Amygdala (tissue), 56 donors: Measurements from ENCODE around the gene PRSS33.

Experiments
- DNase-seq, 56 donors: peaks; one replicate each; lab custom pipeline; 2025; lab: John Stamatoyannopoulos, UW

PRSS33 gene

GRCh38 chr16:2821487-2822157 is 34.3 kb upstream of the PRSS33 start:
- DNase-seq = no peak

DNA sequence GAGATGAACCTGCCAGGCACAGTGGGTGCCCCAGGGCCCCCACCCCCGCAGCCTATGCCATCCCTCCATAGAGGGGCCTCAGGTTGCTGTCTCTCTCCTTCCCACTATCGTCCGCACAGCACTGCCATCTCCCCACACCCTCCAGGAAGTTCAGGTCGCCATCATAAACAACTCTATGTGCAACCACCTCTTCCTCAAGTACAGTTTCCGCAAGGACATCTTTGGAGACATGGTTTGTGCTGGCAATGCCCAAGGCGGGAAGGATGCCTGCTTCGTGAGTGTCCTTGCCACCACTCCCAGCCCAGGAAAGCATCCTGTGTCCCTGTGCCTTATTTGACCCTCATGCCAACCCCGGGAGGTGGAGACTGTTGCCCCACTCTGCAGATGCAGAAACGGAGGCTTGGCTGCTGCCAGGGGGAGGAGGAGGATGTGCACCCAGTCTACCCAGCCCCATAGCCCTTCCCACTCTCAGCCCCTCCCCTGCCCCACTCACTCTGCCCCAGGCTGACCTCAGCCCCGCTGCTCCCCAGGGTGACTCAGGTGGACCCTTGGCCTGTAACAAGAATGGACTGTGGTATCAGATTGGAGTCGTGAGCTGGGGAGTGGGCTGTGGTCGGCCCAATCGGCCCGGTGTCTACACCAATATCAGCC is 33.6 kb upstream of the PRSS33 start:
- DNase-seq = no peak

DNA sequence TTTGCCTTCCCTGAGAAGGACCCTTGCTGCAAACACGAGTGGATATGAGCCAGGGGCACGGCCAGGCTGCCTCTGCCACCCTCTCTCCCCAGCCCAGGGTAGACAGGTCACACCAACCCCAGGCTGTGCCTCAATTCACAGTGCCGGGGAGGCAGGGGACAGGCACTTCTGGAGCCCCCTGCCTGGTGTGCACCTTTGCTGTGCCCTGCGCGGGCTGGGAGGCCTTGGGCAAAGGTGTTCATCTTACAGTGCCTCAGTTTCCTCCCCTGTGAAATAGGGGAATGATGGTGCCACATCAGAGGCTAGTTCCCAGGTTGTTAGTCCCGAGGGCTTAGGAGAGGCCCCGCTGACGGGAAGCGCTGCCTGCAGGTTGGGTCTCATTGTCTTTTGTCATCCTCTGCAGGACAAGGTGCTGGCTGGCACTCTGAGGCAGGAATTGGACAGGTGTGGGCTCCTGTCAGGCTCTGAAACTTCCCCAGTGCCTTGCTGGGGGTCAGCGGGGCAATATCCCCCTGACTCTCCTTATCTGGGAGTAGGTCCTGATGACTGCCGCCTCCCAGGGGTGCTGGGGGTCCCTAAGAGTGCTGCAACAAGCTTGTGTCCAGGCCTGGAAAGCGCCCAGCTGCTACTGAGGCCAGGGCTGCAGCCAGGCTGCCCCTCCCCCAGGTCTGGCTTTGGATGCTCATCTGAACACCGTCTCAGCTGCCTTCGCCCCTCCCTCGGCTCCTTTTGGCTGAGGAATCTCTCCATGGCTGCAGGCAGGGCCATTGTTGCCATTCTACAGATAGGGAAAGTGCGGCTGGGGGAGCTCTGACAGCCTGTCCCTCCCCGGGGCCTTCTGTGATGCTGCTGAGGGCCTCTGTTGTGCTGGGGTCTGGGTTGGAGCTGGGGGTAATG is 32.8 kb upstream of the PRSS33 start:
- DNase-seq = no peak

GRCh38 chr16:2819179-2819938 is 32.0 kb upstream of the PRSS33 start:
- no peak for DNase-seq

DNA sequence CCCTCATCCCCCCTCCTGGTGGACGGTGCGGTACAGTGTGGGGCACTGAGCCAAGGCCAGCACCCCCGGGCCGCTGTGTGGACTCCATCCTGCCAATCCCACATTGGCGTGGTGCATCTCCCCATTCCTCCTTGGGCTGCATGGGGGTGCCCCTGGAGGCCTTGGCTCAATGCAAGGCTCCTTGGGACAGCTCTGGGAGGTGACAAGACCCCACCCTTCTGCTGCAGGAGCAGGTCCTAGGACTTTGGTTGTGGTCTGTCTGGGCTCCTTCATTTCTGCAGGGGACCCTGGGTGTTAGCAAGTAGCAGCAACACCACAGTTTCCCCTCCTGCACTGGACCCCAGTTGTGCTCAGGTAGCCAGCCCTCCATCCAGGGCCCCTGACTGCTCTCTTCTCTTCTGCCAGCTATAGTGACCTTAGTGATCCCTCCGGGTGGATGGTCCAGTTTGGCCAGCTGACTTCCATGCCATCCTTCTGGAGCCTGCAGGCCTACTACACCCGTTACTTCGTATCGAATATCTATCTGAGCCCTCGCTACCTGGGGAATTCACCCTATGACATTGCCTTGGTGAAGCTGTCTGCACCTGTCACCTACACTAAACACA is 31.0 kb upstream of the PRSS33 start:
- DNase-seq = no peak

DNA sequence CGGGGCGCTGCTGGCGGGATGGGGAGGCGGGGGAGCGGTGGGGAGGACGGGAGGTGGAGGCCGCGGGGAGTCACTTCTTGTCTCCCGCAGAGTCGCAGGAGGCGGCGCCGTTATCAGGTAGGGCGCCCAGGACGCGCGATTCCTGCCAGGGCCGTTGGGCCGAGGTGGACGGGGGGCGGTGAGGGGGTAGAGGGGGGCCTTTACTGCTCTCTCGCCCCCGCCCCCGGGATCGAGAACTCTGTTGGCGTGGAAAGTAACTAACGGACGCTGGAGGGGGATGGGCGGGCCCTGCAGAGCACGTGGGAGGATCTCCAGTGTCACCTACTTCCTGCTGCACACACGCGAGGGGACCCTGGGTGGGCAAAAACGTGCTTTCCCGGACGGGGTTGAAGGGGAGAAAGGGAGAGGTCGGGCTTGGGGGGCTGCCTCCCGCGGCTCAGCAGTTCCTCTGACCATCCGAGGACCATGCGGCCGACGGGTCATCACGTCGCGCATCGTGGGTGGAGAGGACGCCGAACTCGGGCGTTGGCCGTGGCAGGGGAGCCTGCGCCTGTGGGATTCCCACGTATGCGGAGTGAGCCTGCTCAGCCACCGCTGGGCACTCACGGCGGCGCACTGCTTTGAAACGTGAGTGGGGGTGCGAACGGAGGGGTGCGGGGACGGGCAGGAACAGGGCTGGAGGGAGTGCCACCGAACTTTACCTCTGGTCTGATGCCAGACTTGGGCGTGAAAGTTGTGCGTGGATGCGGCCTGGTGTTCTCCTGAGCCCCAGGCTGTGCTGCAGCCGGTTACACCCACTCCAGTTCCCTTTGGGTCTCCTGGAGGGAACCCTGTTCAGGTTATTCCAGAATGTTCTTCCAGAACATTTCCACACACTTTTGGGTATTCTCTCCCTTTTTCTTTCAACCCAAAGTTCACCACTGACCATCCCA is 30.2 kb upstream of the PRSS33 start:
- DNase-seq = no peak

GRCh38 chr16:2816751-2817339 is 29.5 kb upstream of the PRSS33 start, which contains the start of gene PRSS21:
PRSS21 (plus strand) TSS chr16:2817237; CDS start chr16:2817269, 32 bp downstream.
- DNase-seq = no peak

- no peak for DNase-seq
These were observed 28.0 kb upstream of the PRSS33 start for GRCh38 chr16:2815299-2815771.

- DNase-seq = no peak
These were observed 27.4 kb upstream of the PRSS33 start for GRCh38 chr16:2814551-2815298.

DNA sequence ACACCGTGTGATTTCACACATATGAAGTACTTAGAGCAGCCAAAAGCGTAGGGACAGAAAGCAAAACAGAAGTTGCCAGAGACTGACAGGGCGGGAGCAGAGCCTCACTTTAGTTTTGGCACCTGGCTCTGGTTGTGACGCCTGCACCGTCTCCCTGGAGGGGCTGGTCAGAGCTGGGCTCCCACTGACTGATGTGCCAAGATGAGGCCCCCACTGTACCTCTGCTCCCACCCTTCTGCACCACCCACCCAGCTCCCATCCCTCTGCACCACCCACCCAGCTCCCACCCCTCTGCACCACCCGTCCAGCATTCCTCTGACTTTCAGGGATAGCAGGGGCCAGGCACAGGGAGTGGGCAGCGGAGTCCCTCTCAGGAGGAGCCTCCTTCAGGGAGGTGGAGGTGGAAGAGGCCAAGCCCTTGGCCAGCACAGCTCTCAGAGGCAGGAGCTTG is 26.4 kb upstream of the PRSS33 start:
- DNase-seq = no peak

DNA sequence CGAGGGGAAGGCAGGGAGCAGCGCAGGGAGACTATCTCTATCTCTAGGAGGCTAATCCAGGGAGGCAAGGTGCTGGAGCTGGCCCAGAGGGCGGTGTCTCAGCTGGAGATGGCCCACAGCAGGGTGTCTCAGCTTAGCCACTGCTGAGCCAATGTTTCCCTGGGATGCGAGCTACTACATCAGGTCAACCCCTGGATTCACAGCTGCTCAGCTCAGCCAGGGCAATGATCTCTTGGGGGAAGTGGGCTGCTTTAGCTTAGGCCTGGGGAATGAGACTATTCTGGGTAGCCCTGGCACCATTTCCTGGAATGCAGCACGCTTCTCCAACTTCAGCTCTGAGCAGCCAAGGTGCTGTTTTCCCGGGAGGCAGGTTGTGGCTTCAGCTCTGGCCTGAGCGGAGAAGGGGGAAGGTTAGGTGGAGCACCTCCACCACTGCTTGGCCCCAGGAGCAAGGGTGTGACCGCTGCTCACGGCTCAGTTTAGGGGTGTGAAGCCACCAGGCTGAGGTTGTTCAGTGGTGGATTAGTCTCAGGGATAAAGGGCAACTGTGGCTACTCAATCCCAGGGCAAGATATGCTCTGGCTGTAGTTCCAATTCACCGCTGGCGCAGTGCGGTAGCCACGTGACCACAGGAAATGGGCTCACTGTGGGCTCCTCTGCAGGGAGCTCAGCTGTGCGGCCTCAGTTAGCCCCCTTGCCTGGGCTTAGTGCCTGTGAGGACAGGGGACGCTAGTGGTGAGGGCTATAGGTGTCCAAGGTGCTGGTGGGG is 24.5 kb upstream of the PRSS33 start:
- DNase-seq = no peak

- no peak for DNase-seq
These were observed 23.3 kb upstream of the PRSS33 start for GRCh38 chr16:2810651-2811050.

DNA sequence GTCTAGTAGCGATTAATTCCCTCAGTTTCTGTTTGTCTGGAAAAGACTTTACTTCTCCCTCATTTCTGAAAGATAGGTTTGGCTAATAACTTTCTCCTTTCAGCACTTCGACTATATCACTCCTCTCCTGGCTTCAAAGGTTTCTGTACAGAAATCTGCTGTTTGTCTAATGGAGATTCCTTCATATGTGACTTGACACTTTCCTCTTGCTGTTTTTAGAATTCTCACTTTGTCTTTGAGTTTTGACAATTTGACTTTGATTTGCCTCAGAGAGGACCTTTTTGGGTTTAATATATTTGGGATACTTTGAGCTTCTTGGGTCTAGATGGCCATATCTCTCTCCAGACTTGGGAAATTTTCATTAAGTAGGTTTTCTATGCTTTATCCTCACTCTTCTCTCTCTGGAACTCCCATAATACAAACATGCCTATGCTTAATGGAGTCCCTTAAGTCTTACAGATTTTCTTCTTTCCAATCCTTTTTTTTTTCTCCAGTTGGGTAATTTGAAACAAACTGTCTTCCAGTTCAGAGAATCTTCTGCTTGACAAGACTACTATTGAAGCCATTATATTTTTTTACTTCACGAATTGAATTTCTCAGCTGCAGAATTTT is 21.9 kb upstream of the PRSS33 start:
- no peak for DNase-seq

- no peak for DNase-seq
These were observed 20.8 kb upstream of the PRSS33 start for GRCh38 chr16:2808181-2808580.

DNA sequence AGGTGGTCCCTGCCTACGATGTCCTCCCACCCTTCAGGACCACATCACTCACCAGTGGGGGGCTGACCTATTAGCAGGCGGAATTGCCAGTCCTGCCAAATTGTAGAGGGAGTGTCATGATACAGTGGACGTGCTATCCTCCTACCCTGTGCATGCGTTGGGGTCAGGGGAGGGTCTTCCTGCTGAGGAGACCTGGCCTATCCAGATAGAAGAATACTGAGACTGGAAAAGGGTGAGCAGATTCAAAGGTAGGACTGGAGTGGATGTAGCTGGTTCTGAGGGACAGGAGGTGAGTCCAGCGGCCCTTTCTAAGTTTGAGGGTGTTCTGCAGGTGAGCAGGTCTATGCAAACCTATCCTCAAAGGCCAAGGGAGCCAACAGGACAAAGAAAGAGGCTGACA is 18.9 kb upstream of the PRSS33 start:
- DNase-seq = no peak

DNA sequence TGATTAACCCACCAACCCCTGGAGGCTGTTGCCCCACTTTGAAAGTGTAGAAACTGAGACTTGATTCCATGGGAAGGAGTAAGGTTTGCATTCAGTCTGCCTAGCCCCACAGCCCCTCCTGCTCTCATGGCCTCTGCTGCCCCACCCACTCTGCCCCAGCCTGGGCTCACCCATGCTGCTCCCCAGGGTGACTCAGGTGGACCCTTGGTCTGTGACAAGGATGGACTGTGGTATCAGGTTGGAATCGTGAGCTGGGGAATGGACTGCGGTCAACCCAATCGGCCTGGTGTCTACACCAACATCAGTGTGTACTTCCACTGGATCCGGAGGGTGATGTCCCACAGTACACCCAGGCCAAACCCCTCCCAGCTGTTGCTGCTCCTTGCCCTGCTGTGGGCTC is 17.4 kb upstream of the PRSS33 start:
- DNase-seq = no peak
